Measurements from ENCODE around the gene NDUFAF2. TPM values are rescaled to one million over a fixed set of nuclear protein-coding genes. Genes with fewer than 3 reads are reported as not detected.

The NDUFAF2 gene
- total RNA-seq, 2 donors from 2014 or later, result 20.9 to 36.0 TPM

GRCh38 chr5:61159070-61159469, 214.1 kb downstream of the NDUFAF2 start:
- Histone ChIP-seq H3K9me3 (no peaks in the 10 kb centered on the region), H3K36me3 (no peaks in the 10 kb centered on the region), H3K27ac (no peak overlapping the region), H3K27me3 (no peaks in the 10 kb centered on the region), H3K4me1 (peaks cover 10% of the 10 kb centered on the region), H3K4me3 (no peak overlapping the region), H3K9ac (ENCODE audit: low read depth in 2 of 2, low read length in 2 of 2) (no peak overlapping the region)
- TF ChIP-seq, protein P1, sequence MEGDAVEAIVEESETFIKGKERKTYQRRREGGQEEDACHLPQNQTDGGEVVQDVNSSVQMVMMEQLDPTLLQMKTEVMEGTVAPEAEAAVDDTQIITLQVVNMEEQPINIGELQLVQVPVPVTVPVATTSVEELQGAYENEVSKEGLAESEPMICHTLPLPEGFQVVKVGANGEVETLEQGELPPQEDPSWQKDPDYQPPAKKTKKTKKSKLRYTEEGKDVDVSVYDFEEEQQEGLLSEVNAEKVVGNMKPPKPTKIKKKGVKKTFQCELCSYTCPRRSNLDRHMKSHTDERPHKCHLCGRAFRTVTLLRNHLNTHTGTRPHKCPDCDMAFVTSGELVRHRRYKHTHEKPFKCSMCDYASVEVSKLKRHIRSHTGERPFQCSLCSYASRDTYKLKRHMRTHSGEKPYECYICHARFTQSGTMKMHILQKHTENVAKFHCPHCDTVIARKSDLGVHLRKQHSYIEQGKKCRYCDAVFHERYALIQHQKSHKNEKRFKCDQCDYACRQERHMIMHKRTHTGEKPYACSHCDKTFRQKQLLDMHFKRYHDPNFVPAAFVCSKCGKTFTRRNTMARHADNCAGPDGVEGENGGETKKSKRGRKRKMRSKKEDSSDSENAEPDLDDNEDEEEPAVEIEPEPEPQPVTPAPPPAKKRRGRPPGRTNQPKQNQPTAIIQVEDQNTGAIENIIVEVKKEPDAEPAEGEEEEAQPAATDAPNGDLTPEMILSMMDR (IDR thresholded peaks at IDR 0.05), result no peak
- intact Hi-C loops (cut with DNase I), result no loop called here
- no peak for DNase-seq

DNA sequence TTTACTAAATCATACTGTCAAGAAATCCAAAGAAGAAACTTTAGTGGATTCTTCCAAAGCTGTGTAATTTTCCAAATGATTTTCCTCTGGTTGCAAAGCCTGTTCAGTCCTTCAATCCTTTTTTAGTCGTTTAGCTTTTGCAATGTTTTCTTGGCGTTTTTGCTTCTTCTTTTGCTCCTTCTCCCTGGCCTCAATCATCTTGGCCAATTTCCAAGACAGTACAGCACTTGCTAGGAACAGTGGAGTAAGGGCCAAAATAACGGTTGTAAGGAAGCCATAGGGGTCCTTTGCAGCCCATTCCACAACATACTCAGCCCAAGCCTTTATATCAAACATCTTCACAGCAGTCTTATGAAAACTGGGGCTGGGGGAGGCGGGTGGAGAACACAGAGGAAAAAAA, 214.8 kb downstream of the NDUFAF2 start:
- Histone ChIP-seq H3K27me3 (no peaks in the 10 kb centered on the region), H3K9me3 (no peaks in the 10 kb centered on the region), H3K4me1 (peaks cover 10% of the 10 kb centered on the region), H3K9ac (ENCODE audit: low read depth in 2 of 2, low read length in 2 of 2) (no peak overlapping the region), H3K36me3 (no peaks in the 10 kb centered on the region), H3K27ac (no peak overlapping the region), H3K4me3 (no peak overlapping the region)
- intact Hi-C loops (cut with DNase I), result loop anchor here (5.0 kb wide), 1 partner anchor 177 kb away; no protein-coding TSS in a partner anchor
- TF ChIP-seq, protein P1 (IDR thresholded peaks at IDR 0.05), result no peak
- no peak for DNase-seq

- TF ChIP-seq, protein P1 (IDR thresholded peaks at IDR 0.05), result no peak
- Histone ChIP-seq H3K36me3 (no peaks in the 10 kb centered on the region), H3K27ac (no peak overlapping the region), H3K9ac (ENCODE audit: low read depth in 2 of 2, low read length in 2 of 2) (no peak overlapping the region), H3K4me1 (peaks cover 10% of the 10 kb centered on the region), H3K27me3 (no peaks in the 10 kb centered on the region), H3K4me3 (no peak overlapping the region), H3K9me3 (no peaks in the 10 kb centered on the region)
- DNase-seq, result no peak
- intact Hi-C loops (cut with DNase I), result loop anchor here (5.0 kb wide), 1 partner anchor 177 kb away; no protein-coding TSS in a partner anchor
Observed at GRCh38 chr5:61160497-61160896, 215.5 kb downstream of the NDUFAF2 start.

DNA sequence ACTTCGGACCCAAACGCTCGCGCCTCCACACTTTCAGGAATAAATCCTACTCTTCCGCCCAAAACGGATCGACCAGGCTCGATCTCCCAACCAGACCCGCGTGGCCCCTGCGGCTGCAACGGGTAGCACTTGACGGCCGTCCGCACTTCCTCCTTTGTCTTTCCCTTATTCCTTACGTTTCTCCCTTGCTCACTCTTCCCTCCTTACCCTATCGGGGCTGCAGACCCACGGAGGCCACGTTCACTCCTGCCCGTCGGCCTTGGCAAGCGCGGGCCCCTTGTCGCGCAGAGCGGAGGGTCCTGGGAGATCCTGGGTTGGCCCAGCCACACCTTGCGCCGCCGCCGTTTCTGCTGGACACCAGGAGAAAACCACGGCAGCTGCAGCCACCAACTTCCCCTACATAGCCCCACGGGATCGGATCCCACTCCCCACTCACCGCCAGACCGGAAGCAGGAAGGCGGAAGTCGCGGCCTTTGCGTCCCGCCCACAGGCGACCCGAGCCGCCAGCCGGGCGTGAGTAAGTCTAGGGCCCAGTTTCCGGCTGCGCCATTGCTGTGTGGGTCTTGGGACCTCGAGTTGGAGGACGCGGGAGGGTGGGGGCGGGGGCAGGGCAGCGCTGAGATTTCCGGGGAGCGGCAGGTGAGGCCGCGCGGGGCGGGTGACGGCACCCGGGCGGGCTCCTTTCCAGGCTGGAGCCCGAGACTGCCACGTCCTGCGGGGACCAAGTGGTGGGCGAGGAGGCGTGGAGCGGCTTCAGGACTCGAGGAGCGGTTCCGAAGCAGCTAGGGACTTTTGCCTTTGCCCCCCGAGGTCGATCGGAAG, 217.2 kb downstream of the NDUFAF2 start, which contains the start of gene SMIM15:
SMIM15 (minus strand) TSS at position 459 of the 822 bp plus-strand sequence. CDS start 2,297 bp downstream, outside the sequence.
- Histone ChIP-seq H3K27ac (peak within 1 kb of the TSS; percentile 92), H3K4me1 (peaks cover 10% of the 10 kb centered on the region), H3K4me3 (peak within 1 kb of the TSS; percentile 56), H3K36me3 (no peaks in the 10 kb centered on the region), H3K9me3 (no peaks in the 10 kb centered on the region), H3K27me3 (no peaks in the 10 kb centered on the region), H3K9ac (ENCODE audit: low read depth in 2 of 2, low read length in 2 of 2) (peak within 1 kb of the TSS; percentile 87 to 97)
- intact Hi-C loops (cut with DNase I), result loop anchor here (5.0 kb wide), 1 partner anchor 175 kb away; no protein-coding TSS in a partner anchor
- TF ChIP-seq, protein P1 (IDR thresholded peaks at IDR 0.05), result no peak
- DNase-seq, result peak; percentile 93

DNA sequence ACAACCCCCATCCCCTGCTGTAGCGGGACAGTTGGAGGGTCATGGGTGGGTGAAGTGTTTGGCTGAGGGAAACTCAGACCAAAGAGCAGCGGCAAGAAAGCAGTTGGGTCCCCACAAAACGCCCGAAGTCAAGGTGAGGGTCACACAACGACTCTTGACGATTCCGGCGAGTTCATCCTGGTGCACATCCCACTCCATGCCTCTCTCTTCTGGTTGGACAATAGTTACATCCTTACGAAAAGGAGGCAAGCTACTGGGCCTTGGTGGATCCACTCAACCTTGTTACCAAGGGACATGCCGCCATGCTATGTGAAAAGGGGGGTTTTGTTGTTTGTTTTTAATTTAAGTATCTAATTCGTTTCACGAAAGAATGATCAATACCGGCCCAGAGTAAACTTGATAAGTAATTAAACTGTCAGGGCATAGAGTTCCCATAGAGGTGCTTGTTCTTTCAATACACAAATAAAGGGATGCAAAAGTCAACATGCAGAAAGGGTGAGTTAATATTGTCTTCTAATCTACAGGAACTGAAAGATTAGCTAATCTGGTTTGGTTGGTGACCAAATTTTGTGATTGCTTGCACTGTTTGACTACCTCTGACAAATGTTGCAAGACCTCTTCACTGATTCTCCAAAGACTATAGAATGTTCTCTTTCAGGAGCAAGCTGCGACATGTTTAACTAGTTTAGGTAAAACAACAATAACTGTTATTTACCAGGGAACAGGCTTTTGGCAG, 218.0 kb downstream of the NDUFAF2 start:
- Histone ChIP-seq H3K9me3 (no peaks in the 10 kb centered on the region), H3K9ac (ENCODE audit: low read depth in 2 of 2, low read length in 2 of 2) (peak overlapping the region; percentile 87 to 97), H3K36me3 (no peaks in the 10 kb centered on the region), H3K4me3 (peak overlapping the region; percentile 56), H3K27me3 (no peaks in the 10 kb centered on the region), H3K4me1 (peaks cover 10% of the 10 kb centered on the region), H3K27ac (peak overlapping the region; percentile 92)
- TF ChIP-seq, protein P1 (IDR thresholded peaks at IDR 0.05), result no peak
- peak; percentile 40 for DNase-seq
- intact Hi-C loops (cut with DNase I), result loop anchor here (5.0 kb wide), 1 partner anchor 174 kb away; no protein-coding TSS in a partner anchor

Data from colonic mucosa (tissue), 4 donors.